CD14-positive monocyte (primary cell): ENCODE data around the gene KCNK3. TPM values are rescaled to one million over a fixed set of nuclear protein-coding genes. Genes with fewer than 3 reads are reported as not detected.
A peak's percentile ranks its signal among the peaks of the same experiment; 100 is the strongest.

ENCODE experiments used
- DNase-seq, 3 donors: peaks; one replicate each; pipeline ENCODE4 v3.0.0-alpha.2; 2011 to 2022
- H2AFZ ChIP-seq: 2 replicates; pipeline ENCODE4 v1.6.0; 2012; ENCODE audit warnings: mild to moderate bottlenecking, low read depth, low read length, inconsistent platforms; ENCODE audit not compliant: insufficient read depth, poor library complexity, severe bottlenecking
- H3K27ac ChIP-seq, 2 donors: 1 replicate in 1 of 2; 2 replicates in 1 of 2; pipeline ENCODE4 v1.5.1; 2012 to 2013; ENCODE audit warnings: low read length in 2 of 2, control low read depth in 1 of 2, inconsistent platforms in 1 of 2, low read depth in 1 of 2, mild to moderate bottlenecking in 1 of 2
- H3K27me3 ChIP-seq, 2 donors: one replicate each; pipeline versions ENCODE4 v1.6.0 to v1.6.1; 2011 to 2013; ENCODE audit warnings: low read length in 2 of 2; ENCODE audit not compliant: control insufficient read depth in 2 of 2, insufficient read depth in 2 of 2
- H3K36me3 ChIP-seq, 2 donors: replicated peaks in 1 of 2; 1 replicate in 1 of 2; 2 replicates in 1 of 2; pipeline versions ENCODE4 v1.5.1 to v1.6.1; 2012 to 2013; ENCODE audit warnings: low read length in 2 of 2, control low read depth in 1 of 2, inconsistent platforms in 1 of 2, mild to moderate bottlenecking in 1 of 2; ENCODE audit not compliant: insufficient read depth in 2 of 2, control insufficient read depth in 1 of 2
- H3K4me1 ChIP-seq, 2 donors: 1 replicate in 1 of 2; 2 replicates in 1 of 2; pipeline versions ENCODE4 v1.5.1 to v1.6.1; 2012 to 2013; ENCODE audit warnings: low read length in 2 of 2, control low read depth in 1 of 2, inconsistent platforms in 1 of 2, mild to moderate bottlenecking in 1 of 2, moderate library complexity in 1 of 2; ENCODE audit not compliant: insufficient read depth in 2 of 2, control insufficient read depth in 1 of 2
- H3K4me2 ChIP-seq: replicated peaks from 2 replicates; pipeline ENCODE3; 2012; ENCODE audit warnings: low read length, moderate library complexity, mild to moderate bottlenecking; ENCODE audit not compliant: poor library complexity, severe bottlenecking; ENCODE audit errors: extremely low read depth
- H3K4me3 ChIP-seq, 3 experiments: fragments of 200-600 bp in 1 of 3; sonication (generic) in 1 of 3; replicated peaks in 1 of 3; 1 replicate in 2 of 3; 2 replicates in 1 of 3; pipeline ENCODE4 v1.5.1; 2011 to 2013; ENCODE audit warnings: low read length in 3 of 3, mild to moderate bottlenecking in 3 of 3, control low read depth in 2 of 3, low read depth in 2 of 3, inconsistent platforms in 1 of 3, moderate library complexity in 1 of 3
- H3K79me2 ChIP-seq: 2 replicates; pipeline ENCODE4 v1.6.0; 2012; ENCODE audit warnings: mild to moderate bottlenecking, control low read depth, inconsistent platforms, low read length, moderate library complexity; ENCODE audit not compliant: insufficient read depth
- H3K9ac ChIP-seq: 2 replicates; pipeline ENCODE4 v1.6.0; 2017; ENCODE audit warnings: low read length, mild to moderate bottlenecking; ENCODE audit not compliant: insufficient read depth, poor library complexity, severe bottlenecking
- H3K9me3 ChIP-seq, 2 donors: replicated peaks in 1 of 2; 1 replicate in 1 of 2; 2 replicates in 1 of 2; pipeline versions ENCODE4 v1.5.1 to v1.6.1; 2012 to 2013; ENCODE audit warnings: low read length in 2 of 2, control low read depth in 1 of 2; ENCODE audit not compliant: control insufficient read depth in 1 of 2, insufficient read depth in 1 of 2
- H4K20me1 ChIP-seq: 2 replicates; pipeline ENCODE4 v1.6.0; 2012; ENCODE audit warnings: mild to moderate bottlenecking, low read length, control low read depth, moderate library complexity; ENCODE audit not compliant: insufficient read depth
- H3K27ac Mint-ChIP-seq, 7 donors: one replicate each; pipeline ENCODE4 v1.8.0; 2020; ENCODE audit warnings: mild to moderate bottlenecking in 7 of 7, mixed read lengths in 7 of 7, moderate library complexity in 6 of 7, inconsistent platforms in 2 of 7
- H3K27me3 Mint-ChIP-seq, 3 donors: one replicate each; pipeline ENCODE4 v1.8.0; 2021 to 2022; ENCODE audit warnings: low read depth in 3 of 3, mild to moderate bottlenecking in 3 of 3, mixed read lengths in 3 of 3, moderate library complexity in 3 of 3, inconsistent platforms in 1 of 3
- H3K36me3 Mint-ChIP-seq, 2 donors: one replicate each; pipeline ENCODE4 v1.8.0; 2020; ENCODE audit warnings: mixed read lengths in 2 of 2, inconsistent platforms in 1 of 2, mild to moderate bottlenecking in 1 of 2
- H3K4me1 Mint-ChIP-seq: one replicate; pipeline ENCODE4 v1.8.0; 2020; ENCODE audit warnings: mild to moderate bottlenecking, mixed read lengths
- H3K4me3 Mint-ChIP-seq, 2 donors: one replicate each; pipeline ENCODE4 v1.8.0; 2020; ENCODE audit warnings: mild to moderate bottlenecking in 2 of 2, mixed read lengths in 2 of 2, moderate library complexity in 1 of 2
- H3K9me3 Mint-ChIP-seq, 7 donors: one replicate each; pipeline ENCODE4 v1.8.0; 2020 to 2022; ENCODE audit warnings: mixed read lengths in 7 of 7, mild to moderate bottlenecking in 6 of 7, moderate library complexity in 6 of 7, inconsistent platforms in 2 of 7
- CTCF ChIP-seq: fragments of 200-600 bp; IDR thresholded peaks from one replicate; pipeline ENCODE4 v1.8.0; 2022; ENCODE audit warnings: antibody characterized with exemption, mild to moderate bottlenecking
- WGBS: methylation state at CpG from one replicate; pipeline ENCODE4 v1.1.5; 2013; ENCODE audit warnings: missing lambda C conversion rate; ENCODE audit not compliant: insufficient coverage; 5-methylcytosine and 5-hydroxymethylcytosine counted together
- intact Hi-C, 2 donors: fragments of 100-400 bp; cut with micrococcal nuclease; formaldehyde crosslinking; loops; one replicate each; pipeline versions ENCODE4 v1.15.0 to v1.15.1; 2023
- polyA plus RNA-seq, 3 donors: library from polyadenylated mRNA; depleted of rRNA in 1 of 3; unstranded in 2 of 3; stranded (reverse) in 1 of 3; fragments of 300-500 nt in 2 of 3; fragments of >200 nt in 1 of 3; fragmentation: Illumina TruSeq in 2 of 3; gene quantifications; 1 replicate in 2 of 3; 2 replicates in 1 of 3; pipeline ENCODE4 v1.2.3, GENCODE V29; 2012 to 2021

KCNK3 gene
- polyA plus RNA-seq, 3 donors: not detected

- Histone ChIP-seq H3K27me3 (no peaks in the 10 kb centered on the region), H2AFZ (no peak overlapping the region), H3K4me1 (peaks cover 67 to 84% of the 10 kb centered on the region in 2 donors), H3K36me3 (peaks cover under 1 to 14% of the 10 kb centered on the region in 2 donors), H4K20me1 (peaks cover 70% of the 10 kb centered on the region), H3K9ac (peak overlapping the region; percentile 50), H3K27ac (peak overlapping the region; percentile 70 to 87), H3K4me3 (peak overlapping the region in 1 of 3 experiments; percentile 38), H3K79me2 (peaks cover 80% of the 10 kb centered on the region), H3K4me2 (peak overlapping the region; percentile 68), H3K9me3 (no peaks in the 10 kb centered on the region)
- no peaks in the 10 kb centered on the region for H3K27me3 Mint-ChIP-seq
- H3K36me3 Mint-ChIP-seq: peaks cover 23 to 38% of the 10 kb centered on the region in 2 donors
- peaks cover 78% of the 10 kb centered on the region for H3K4me1 Mint-ChIP-seq
- no peak for DNase-seq
- WGBS: 100% methylated on average over 3 of the region's 3 CpGs
- H3K4me3 Mint-ChIP-seq: peak overlapping the region; percentile 54 to 72
- TF ChIP-seq CTCF: no peak
- intact Hi-C loops: loop anchor here in 1 of 2 donors (2.0 to 10.0 kb wide), 3 partner anchors 16 to 1974 kb away; partner anchors contain the start of genes ADGRF3, CENPO, PTRHD1 and SELENOI
- peaks cover 0 to 2% (median 0%) of the 10 kb centered on the region in 7 donors for H3K9me3 Mint-ChIP-seq
- peak overlapping the region; percentile 87 to 94 (median 93) for H3K27ac Mint-ChIP-seq
These were observed 76.2 kb downstream of the KCNK3 start for GRCh38 chr2:26768759-26769088.

GRCh38 chr2:26769089-26769761, 76.7 kb downstream of the KCNK3 start:
- peak overlapping the region; percentile 70 to 87 for H3K27ac ChIP-seq
- peaks cover 83% of the 10 kb centered on the region for H3K79me2 ChIP-seq
- TF ChIP-seq CTCF: no peak
- peaks cover 5 to 19% of the 10 kb centered on the region in 2 donors for H3K36me3 ChIP-seq
- intact Hi-C loops: loop anchor here in 1 of 2 donors (2.0 to 10.0 kb wide), 3 partner anchors 16 to 1974 kb away; partner anchors contain the start of genes ADGRF3, CENPO, PTRHD1 and SELENOI
- 6% methylated on average over 13 of the region's 14 CpGs for WGBS
- H3K27me3 ChIP-seq: no peaks in the 10 kb centered on the region
- H3K4me2 ChIP-seq: peak overlapping the region; percentile 68
- peak; percentile 94 to 97 (median 94) for DNase-seq
- peak overlapping the region in 1 of 3 experiments; percentile 38 for H3K4me3 ChIP-seq
- Mint-ChIP-seq H3K4me3 (peak overlapping the region; percentile 54 to 78), H3K4me1 (peaks cover 77% of the 10 kb centered on the region), H3K9me3 (peaks cover 0 to 2% (median 0%) of the 10 kb centered on the region in 7 donors), H3K36me3 (peaks cover 28 to 42% of the 10 kb centered on the region in 2 donors), H3K27me3 (no peaks in the 10 kb centered on the region), H3K27ac (peak overlapping the region; percentile 87 to 94 (median 93))
- peaks cover 66 to 82% of the 10 kb centered on the region in 2 donors for H3K4me1 ChIP-seq
- H3K9me3 ChIP-seq: no peaks in the 10 kb centered on the region
- H3K9ac ChIP-seq: peak overlapping the region; percentile 50
- H2AFZ ChIP-seq: peak overlapping the region; percentile 55
- peaks cover 75% of the 10 kb centered on the region for H4K20me1 ChIP-seq
